AG04449 (cell line): ENCODE measurements around the gene FST.

Experiments used
- CTCF ChIA-PET: fragments of 350-600 bp; formaldehyde crosslinking; extraction: SDS; loops from one replicate; lab custom pipeline; 2021; ENCODE audit warnings: antibody characterized with exemption; lab: Yijun Ruan, JAX
- POLR2A ChIA-PET: fragments of 400-600, 350-600 bp; formaldehyde crosslinking; extraction: SDS; loops from one replicate; lab custom pipeline; 2020; ENCODE audit warnings: antibody characterized with exemption, inconsistent platforms; lab: Yijun Ruan, JAX
- DNase-seq: peaks from one replicate; pipeline ENCODE4 v3.0.0-alpha.2; 2010; ENCODE audit warnings: low read depth, low spot score
- H3K4me3 ChIP-seq: 2 replicates; pipeline ENCODE4 v1.5.1; 2011; ENCODE audit warnings: low read depth, mild to moderate bottlenecking, control low read depth, low read length
- TF ChIP-seq, protein P1 (sequence below): IDR thresholded peaks from one replicate; pipeline ENCODE4 v1.5.1; 2011; ENCODE audit warnings: mild to moderate bottlenecking, moderate library complexity, low read length, control low read depth, inconsistent platforms; ENCODE audit not compliant: insufficient read depth; ENCODE audit errors: missing control alignments

FST gene, protein sequence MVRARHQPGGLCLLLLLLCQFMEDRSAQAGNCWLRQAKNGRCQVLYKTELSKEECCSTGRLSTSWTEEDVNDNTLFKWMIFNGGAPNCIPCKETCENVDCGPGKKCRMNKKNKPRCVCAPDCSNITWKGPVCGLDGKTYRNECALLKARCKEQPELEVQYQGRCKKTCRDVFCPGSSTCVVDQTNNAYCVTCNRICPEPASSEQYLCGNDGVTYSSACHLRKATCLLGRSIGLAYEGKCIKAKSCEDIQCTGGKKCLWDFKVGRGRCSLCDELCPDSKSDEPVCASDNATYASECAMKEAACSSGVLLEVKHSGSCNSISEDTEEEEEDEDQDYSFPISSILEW

DNA sequence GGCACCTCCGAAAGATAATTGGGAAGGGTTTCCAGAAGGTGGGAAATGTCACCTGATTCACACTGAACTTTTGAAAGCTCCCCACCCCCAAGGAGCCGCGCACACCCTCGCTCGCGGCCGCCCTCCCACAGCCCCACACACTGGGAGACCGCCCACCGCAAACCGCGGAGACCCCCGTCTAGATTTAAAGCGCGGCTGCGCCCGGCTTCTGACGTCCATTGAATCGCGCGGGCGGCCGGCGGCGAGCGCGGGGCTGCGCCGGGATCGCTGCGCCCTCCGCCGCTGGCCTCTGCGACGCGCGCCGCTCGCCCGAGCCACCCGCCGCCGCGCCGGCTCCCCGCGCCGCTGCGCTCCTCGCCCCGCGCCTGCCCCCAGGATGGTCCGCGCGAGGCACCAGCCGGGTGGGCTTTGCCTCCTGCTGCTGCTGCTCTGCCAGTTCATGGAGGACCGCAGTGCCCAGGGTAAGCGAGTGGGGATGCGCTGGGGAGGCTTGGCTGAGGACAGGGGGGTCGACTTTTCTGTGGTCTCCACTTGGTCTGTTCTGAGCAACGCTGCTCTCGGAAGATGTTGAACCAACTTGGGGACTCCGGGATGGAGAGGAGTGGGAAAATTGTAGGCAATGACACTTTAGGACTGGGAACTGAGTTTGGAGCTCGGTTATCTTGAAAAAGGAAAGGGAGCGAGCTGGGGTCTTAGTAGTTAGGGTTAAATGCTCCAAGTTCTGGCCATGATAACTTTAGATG is at the start of gene FST:
Gene FST, plus strand, starts transcription at position 214 of the 743 bp plus-strand sequence. Its CDS starts 163 bp downstream, at position 377.
- POLR2A ChIA-PET: interaction anchor here (1.4 kb wide), 1 partner anchor 141 kb away, joined by 3 read pairs; no protein-coding TSS in a partner anchor
- CTCF ChIA-PET: interaction anchor here (1.4 to 1.8 kb wide), 2 partner anchors 13 to 309 kb away, joined by 3 to 6 read pairs; no protein-coding TSS in a partner anchor
- H3K4me3 ChIP-seq: peak within 1 kb of the TSS; percentile 97
- no peak for DNase-seq
- TF ChIP-seq, protein P1, sequence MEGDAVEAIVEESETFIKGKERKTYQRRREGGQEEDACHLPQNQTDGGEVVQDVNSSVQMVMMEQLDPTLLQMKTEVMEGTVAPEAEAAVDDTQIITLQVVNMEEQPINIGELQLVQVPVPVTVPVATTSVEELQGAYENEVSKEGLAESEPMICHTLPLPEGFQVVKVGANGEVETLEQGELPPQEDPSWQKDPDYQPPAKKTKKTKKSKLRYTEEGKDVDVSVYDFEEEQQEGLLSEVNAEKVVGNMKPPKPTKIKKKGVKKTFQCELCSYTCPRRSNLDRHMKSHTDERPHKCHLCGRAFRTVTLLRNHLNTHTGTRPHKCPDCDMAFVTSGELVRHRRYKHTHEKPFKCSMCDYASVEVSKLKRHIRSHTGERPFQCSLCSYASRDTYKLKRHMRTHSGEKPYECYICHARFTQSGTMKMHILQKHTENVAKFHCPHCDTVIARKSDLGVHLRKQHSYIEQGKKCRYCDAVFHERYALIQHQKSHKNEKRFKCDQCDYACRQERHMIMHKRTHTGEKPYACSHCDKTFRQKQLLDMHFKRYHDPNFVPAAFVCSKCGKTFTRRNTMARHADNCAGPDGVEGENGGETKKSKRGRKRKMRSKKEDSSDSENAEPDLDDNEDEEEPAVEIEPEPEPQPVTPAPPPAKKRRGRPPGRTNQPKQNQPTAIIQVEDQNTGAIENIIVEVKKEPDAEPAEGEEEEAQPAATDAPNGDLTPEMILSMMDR: no peak

GRCh38 chr5:53431665-53432064 is 48.8 kb upstream of the FST start:
- POLR2A ChIA-PET: interaction anchor here (0.5 kb wide), 1 partner anchor 164 kb away, joined by 3 read pairs; no protein-coding TSS in a partner anchor
- no peak overlapping the region for H3K4me3 ChIP-seq
- TF ChIP-seq, protein P1: no peak
- CTCF ChIA-PET: interaction anchor here (1.5 to 2.4 kb wide), 2 partner anchors 181 to 798 kb away, joined by 4 to 12 read pairs; no protein-coding TSS in a partner anchor
- no peak for DNase-seq

GRCh38 chr5:53433026-53433425 is 47.4 kb upstream of the FST start:
- H3K4me3 ChIP-seq: no peak overlapping the region
- no peak for DNase-seq
- CTCF ChIA-PET: interaction anchor here (0.7 to 2.4 kb wide), 5 partner anchors 170 to 1084 kb away, joined by 3 to 12 read pairs (median 4); no protein-coding TSS in a partner anchor
- TF ChIP-seq, protein P1: no peak
- POLR2A ChIA-PET: interaction anchor here (0.6 kb wide), 1 partner anchor 70 kb away, joined by 3 read pairs; no protein-coding TSS in a partner anchor

DNA sequence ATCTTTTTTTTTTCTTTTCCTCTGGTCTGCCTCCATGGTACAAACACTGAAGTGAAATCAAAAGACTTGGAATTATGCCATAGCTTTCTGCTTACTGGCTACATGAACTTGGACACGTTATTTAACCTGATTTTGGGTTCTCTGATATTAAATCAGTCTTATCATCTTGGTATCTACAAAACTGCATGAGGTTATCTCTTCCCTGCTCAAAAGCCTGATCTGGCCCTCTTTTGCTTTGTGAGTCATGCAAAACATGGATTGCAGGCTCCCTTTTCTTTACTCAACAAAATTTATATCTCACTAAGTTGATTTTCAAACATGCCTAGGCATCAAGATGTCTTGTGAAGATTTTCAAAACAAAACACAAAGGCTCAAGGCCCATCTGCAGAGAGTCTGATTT is 45.9 kb upstream of the FST start:
- DNase-seq: no peak
- ChIA-PET CTCF (interaction anchor here (0.8 to 1.5 kb wide), 8 partner anchors 8 to 800 kb away, joined by 3 to 4 read pairs (median 3); no protein-coding TSS in a partner anchor), POLR2A (no interaction called here)

GRCh38 chr5:53436480-53437191 is 43.8 kb upstream of the FST start:
- TF ChIP-seq, protein P1: no peak
- ChIA-PET CTCF (interaction anchor here (0.9 to 1.9 kb wide), 3 partner anchors 42 to 792 kb away, joined by 3 to 8 read pairs (median 3); no protein-coding TSS in a partner anchor), POLR2A (no interaction called here)
- no peak overlapping the region for H3K4me3 ChIP-seq
- no peak for DNase-seq

More for the DNA sequence above, 45.9 kb upstream of the FST start:
- TF ChIP-seq, protein P1: no peak
- no peak overlapping the region for H3K4me3 ChIP-seq
